Measurements from ENCODE around the gene FAM200C.

DNA sequence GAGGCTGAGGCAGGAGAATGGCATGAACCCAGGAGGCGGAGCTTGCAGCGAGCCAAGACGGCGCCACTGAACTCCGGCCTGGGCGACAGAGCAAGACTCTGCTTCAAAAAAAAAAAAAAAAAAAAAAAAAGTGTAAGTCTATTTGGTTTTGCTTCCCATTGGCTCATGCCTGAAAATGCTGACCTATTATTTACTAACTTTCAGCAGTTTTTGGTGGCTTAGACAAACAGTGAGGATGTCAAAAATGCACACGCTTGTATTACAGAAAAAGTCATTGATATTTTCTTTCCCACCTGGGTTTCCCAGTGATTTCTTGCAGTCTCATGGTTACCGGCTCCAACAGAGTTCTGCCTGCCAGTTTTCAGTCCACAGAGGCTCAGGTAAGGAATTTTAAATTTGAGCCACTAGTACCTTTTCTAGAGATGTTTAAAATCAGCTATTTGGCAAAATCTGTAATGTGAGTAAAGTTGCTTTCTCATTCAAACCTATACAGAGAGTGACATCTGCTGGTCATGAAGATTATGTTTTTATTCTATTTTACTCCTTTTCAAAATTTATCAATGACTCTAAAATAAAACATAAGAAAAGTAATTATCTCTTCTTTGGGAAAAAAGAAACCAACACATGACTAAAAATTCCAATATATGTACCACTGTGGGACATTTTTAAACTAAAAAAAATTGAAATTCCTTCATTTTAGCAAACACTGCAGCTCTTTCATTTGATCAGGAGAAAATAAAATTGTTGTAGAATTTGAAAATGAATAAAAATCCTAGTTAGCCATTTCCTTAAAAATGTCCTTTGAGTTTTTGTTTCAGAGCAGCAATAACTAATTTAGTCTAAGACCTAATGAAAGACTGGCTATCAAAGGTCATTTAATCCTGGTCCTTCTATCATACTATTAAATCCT is 8.8 kb downstream of the FAM200C start:
- TF ChIP-seq ZFP3 (CRISPR knock-in tag; IDR thresholded peaks at IDR 0.05) (no peak), ZNF565 (CRISPR knock-in tag; conservative IDR thresholded peaks at IDR 0.05; ENCODE audit: low read depth) (no peak), ARNTL (CRISPR knock-in tag; IDR thresholded peaks at IDR 0.05; ENCODE audit: borderline replicate concordance, low read depth) (no peak), ZFP30 (CRISPR knock-in tag; IDR thresholded peaks at IDR 0.05) (no peak), RARB (CRISPR knock-in tag; IDR thresholded peaks at IDR 0.05) (no peak), TCF4 (CRISPR knock-in tag; IDR thresholded peaks at IDR 0.05; ENCODE audit: borderline replicate concordance) (no peak), TOX (CRISPR knock-in tag; IDR thresholded peaks at IDR 0.05; ENCODE audit: borderline replicate concordance) (no peak), ZC3H10 (CRISPR knock-in tag; IDR thresholded peaks at IDR 0.05) (no peak), ZNF8 (CRISPR knock-in tag; IDR thresholded peaks at IDR 0.05) (no peak), ISL1 (CRISPR knock-in tag; IDR thresholded peaks at IDR 0.05) (no peak)
- TF ChIP-seq, protein P1, sequence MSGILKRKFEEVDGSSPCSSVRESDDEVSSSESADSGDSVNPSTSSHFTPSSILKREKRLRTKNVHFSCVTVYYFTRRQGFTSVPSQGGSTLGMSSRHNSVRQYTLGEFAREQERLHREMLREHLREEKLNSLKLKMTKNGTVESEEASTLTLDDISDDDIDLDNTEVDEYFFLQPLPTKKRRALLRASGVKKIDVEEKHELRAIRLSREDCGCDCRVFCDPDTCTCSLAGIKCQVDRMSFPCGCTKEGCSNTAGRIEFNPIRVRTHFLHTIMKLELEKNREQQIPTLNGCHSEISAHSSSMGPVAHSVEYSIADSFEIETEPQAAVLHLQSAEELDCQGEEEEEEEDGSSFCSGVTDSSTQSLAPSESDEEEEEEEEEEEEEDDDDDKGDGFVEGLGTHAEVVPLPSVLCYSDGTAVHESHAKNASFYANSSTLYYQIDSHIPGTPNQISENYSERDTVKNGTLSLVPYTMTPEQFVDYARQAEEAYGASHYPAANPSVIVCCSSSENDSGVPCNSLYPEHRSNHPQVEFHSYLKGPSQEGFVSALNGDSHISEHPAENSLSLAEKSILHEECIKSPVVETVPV (CRISPR knock-in tag; IDR thresholded peaks at IDR 0.05): no peak
- TF ChIP-seq, protein P2, sequence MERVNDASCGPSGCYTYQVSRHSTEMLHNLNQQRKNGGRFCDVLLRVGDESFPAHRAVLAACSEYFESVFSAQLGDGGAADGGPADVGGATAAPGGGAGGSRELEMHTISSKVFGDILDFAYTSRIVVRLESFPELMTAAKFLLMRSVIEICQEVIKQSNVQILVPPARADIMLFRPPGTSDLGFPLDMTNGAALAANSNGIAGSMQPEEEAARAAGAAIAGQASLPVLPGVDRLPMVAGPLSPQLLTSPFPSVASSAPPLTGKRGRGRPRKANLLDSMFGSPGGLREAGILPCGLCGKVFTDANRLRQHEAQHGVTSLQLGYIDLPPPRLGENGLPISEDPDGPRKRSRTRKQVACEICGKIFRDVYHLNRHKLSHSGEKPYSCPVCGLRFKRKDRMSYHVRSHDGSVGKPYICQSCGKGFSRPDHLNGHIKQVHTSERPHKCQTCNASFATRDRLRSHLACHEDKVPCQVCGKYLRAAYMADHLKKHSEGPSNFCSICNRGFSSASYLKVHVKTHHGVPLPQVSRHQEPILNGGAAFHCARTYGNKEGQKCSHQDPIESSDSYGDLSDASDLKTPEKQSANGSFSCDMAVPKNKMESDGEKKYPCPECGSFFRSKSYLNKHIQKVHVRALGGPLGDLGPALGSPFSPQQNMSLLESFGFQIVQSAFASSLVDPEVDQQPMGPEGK (CRISPR knock-in tag; IDR thresholded peaks at IDR 0.05; ENCODE audit: borderline replicate concordance): no peak
- TF ChIP-seq, protein P3, sequence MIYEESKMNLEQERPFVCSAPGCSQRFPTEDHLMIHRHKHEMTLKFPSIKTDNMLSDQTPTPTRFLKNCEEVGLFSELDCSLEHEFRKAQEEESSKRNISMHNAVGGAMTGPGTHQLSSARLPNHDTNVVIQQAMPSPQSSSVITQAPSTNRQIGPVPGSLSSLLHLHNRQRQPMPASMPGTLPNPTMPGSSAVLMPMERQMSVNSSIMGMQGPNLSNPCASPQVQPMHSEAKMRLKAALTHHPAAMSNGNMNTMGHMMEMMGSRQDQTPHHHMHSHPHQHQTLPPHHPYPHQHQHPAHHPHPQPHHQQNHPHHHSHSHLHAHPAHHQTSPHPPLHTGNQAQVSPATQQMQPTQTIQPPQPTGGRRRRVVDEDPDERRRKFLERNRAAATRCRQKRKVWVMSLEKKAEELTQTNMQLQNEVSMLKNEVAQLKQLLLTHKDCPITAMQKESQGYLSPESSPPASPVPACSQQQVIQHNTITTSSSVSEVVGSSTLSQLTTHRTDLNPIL (CRISPR knock-in tag; IDR thresholded peaks at IDR 0.05; ENCODE audit: low read depth): no peak
